OCI-LY1 (cell line): ENCODE results near the gene AATK.
"Not testable (repeated sequence)": the region's sequence is repeated elsewhere in the genome, so short reads cannot be mapped to it uniquely, and the experiment has no call there.

ENCODE experiments used
- H2AFZ ChIP-seq: fragments of 200-600 bp; sonication (generic), shearing (Covaris generic); 2 replicates; pipeline ENCODE4 v1.6.0; 2014; ENCODE audit warnings: antibody characterized with exemption, mild to moderate bottlenecking, low read length
- H3F3A ChIP-seq: fragments of 200-600 bp; sonication (generic), shearing (Covaris generic); 2 replicates; pipeline ENCODE4 v1.6.0; 2014; ENCODE audit warnings: mild to moderate bottlenecking, antibody characterized with exemption, low read length, moderate library complexity; ENCODE audit not compliant: insufficient read depth
- H3K27ac ChIP-seq: fragments of 200-600 bp; sonication (generic); 2 replicates; pipeline ENCODE4 v1.5.1; 2014; ENCODE audit warnings: low read length, mixed run types, mild to moderate bottlenecking, low read depth; ENCODE audit not compliant: poor library complexity, severe bottlenecking
- H3K27me3 ChIP-seq: fragments of 200-600 bp; sonication (generic); 2 replicates; pipeline ENCODE4 v1.6.0; 2014; ENCODE audit warnings: antibody characterized with exemption, mild to moderate bottlenecking, low read length, moderate library complexity; ENCODE audit not compliant: insufficient read depth
- H3K36me3 ChIP-seq: fragments of 200-600 bp; sonication (generic); 2 replicates; pipeline ENCODE4 v1.6.1; 2014; ENCODE audit warnings: mild to moderate bottlenecking, antibody characterized with exemption, low read length, moderate library complexity, mixed read lengths; ENCODE audit not compliant: insufficient read depth
- H3K4me1 ChIP-seq: fragments of 200-600 bp; sonication (generic); 2 replicates; pipeline ENCODE4 v1.5.1; 2014; ENCODE audit warnings: mild to moderate bottlenecking, low read length, moderate library complexity; ENCODE audit not compliant: insufficient read depth, severe bottlenecking
- H3K4me2 ChIP-seq: fragments of 200-600 bp; sonication (generic), shearing (Covaris generic); 2 replicates; pipeline ENCODE4 v1.6.1; 2014; ENCODE audit warnings: low read length
- H3K4me3 ChIP-seq: fragments of 200-600 bp; sonication (generic); 2 replicates; pipeline ENCODE4 v1.5.1; 2014; ENCODE audit warnings: low read length, low read depth, mild to moderate bottlenecking, mixed read lengths; ENCODE audit not compliant: poor library complexity, severe bottlenecking
- H3K79me2 ChIP-seq: fragments of 200-600 bp; shearing (Covaris generic); 2 replicates; pipeline ENCODE4 v1.6.1; 2016; ENCODE audit warnings: mixed run types, low read length, mixed read lengths; ENCODE audit not compliant: insufficient read depth
- H3K9ac ChIP-seq: fragments of 200-600 bp; sonication (generic), shearing (Covaris generic); 2 replicates; pipeline ENCODE4 v1.6.1; 2014; ENCODE audit warnings: mild to moderate bottlenecking, low read length, mixed read lengths
- H3K9me2 ChIP-seq: fragments of 200-600 bp; sonication (generic), shearing (Covaris generic); 2 replicates; pipeline ENCODE4 v1.6.1; 2014; ENCODE audit warnings: low read depth, mild to moderate bottlenecking, low read length, mixed read lengths
- H3K9me3 ChIP-seq: fragments of 200-600 bp; shearing (Covaris generic); 2 replicates; pipeline ENCODE4 v1.6.1; 2014; ENCODE audit warnings: low read length, mixed read lengths
- H4K20me1 ChIP-seq: fragments of 200-600 bp; sonication (generic), shearing (Covaris generic); 2 replicates; pipeline ENCODE4 v1.6.0; 2016; ENCODE audit warnings: mild to moderate bottlenecking, low read length; ENCODE audit not compliant: insufficient read depth
- EZH2 ChIP-seq: fragments of 200-600 bp; sonication (generic), shearing (Covaris generic); IDR thresholded peaks from 2 replicates; pipeline ENCODE4 v1.8.0; 2017; ENCODE audit warnings: borderline replicate concordance, mixed run types, mild to moderate bottlenecking, antibody characterized with exemption, low read length, moderate library complexity, mixed read lengths
- TF ChIP-seq, protein P1 (sequence below): fragments of 200-600 bp; sonication (generic), shearing (Covaris generic); IDR thresholded peaks from 2 replicates; pipeline ENCODE4 v1.5.1; 2017; ENCODE audit warnings: mild to moderate bottlenecking, antibody characterized with exemption, low read length, moderate library complexity, mixed read lengths

AATK gene

DNA sequence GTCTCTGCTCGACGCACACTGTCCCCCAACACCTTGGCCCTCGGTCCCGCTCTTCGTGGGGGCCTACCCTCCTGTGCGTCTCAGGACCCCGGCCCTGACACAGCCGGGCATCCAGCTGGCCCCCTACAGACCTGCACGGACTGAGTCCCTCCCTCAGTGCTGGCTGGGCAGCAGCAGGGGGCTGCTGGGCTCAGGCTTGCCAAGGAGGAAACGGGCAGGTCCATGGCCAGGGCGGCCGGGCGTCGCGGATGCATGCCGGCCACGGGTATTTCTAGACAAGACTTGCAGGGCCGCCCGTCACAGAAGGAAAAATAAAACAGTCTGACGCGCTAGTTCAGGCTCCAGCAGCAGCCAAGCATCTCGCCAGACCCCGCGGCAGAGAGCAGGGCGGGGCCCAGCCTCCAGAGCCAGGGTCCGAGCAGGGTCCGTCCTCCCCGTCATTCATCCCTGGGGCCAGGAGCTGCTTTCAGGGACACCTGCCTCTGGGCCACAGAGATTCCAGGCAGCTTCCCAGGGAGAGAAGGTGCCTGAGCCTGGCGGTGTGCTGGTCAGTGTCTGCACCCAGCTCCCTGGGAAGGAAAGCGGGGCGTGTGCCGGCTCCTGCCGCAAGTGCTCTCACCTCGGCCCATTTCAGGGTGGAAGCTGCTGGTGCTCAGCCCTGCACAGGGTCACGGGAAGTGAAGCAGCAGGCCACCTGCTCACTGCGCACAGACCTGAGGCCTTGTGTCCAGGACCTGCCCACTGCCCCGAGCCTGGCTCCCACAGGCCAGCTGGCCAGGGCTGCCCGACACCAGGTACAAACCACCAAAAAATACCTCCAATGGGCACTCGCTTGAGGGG lies 8.0 kb downstream of the AATK start:
- no peak overlapping the region for H3K9ac ChIP-seq
- H3K36me3 ChIP-seq, result no peaks in the 10 kb centered on the region
- peaks cover 4% of the 10 kb centered on the region; the same call in 1 of the 2 replicates for H3K27me3 ChIP-seq
- no peak overlapping the region for H3K27ac ChIP-seq
- no peak overlapping the region for H3K4me3 ChIP-seq
- no peaks in the 10 kb centered on the region for H3K9me3 ChIP-seq
- H2AFZ ChIP-seq, result no peak overlapping the region
- no peaks in the 10 kb centered on the region for H4K20me1 ChIP-seq
- no peaks in the 10 kb centered on the region for H3F3A ChIP-seq
- no peak overlapping the region for H3K4me2 ChIP-seq
- H3K79me2 ChIP-seq, result no peaks in the 10 kb centered on the region
- TF ChIP-seq EZH2, result no peak
- TF ChIP-seq, protein P1, sequence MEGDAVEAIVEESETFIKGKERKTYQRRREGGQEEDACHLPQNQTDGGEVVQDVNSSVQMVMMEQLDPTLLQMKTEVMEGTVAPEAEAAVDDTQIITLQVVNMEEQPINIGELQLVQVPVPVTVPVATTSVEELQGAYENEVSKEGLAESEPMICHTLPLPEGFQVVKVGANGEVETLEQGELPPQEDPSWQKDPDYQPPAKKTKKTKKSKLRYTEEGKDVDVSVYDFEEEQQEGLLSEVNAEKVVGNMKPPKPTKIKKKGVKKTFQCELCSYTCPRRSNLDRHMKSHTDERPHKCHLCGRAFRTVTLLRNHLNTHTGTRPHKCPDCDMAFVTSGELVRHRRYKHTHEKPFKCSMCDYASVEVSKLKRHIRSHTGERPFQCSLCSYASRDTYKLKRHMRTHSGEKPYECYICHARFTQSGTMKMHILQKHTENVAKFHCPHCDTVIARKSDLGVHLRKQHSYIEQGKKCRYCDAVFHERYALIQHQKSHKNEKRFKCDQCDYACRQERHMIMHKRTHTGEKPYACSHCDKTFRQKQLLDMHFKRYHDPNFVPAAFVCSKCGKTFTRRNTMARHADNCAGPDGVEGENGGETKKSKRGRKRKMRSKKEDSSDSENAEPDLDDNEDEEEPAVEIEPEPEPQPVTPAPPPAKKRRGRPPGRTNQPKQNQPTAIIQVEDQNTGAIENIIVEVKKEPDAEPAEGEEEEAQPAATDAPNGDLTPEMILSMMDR, result no peak
- H3K9me2 ChIP-seq, result no peaks in the 10 kb centered on the region
- peaks cover 6% of the 10 kb centered on the region for H3K4me1 ChIP-seq

DNA sequence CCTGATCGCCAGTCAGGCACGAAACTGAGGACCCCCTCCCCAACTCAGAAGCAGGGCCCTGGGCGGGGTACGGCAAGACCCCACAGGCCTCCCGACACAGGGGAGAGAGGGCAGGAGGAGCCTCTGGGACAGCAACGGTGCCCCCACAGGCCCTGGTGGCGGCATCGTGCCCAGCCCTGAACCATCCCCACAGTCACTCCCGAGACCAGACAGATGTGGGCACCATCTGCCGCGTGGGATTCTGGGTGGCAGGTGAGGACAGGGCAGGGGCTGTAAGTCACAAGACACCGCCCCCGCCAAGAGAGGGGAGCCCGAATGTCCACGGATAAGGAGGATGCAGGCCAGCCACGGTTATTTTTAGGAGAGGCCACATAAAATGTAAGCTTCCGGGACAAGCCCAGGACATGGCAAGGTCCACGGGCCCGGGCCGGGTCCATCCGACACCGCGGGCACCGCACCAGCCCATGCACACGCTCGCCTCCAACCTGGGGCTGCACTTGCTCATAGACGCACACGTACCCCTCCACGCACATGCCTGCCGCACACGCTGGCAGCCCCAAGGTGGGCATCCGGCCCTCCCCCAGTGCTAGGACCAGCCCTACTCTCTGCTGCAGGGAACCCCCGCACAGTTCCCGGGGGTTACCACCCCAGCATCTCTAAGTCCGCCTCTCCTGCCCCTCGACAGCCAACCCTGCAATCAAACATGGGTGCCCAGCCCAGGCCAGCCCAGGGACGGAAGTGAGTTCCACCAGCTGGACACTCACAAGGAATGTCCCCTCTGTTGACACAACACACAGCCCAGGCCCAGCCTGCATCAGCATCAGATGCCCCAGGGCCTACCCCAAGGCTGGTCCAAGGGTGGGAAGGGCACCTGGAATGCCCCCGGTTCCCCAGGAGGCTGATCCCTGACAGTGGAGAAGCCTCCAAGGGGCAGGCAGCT lies 8.9 kb downstream of the AATK start:
- Histone ChIP-seq H3K4me2 (no peak overlapping the region), H3F3A (no peaks in the 10 kb centered on the region), H3K9ac (no peak overlapping the region)

DNA sequence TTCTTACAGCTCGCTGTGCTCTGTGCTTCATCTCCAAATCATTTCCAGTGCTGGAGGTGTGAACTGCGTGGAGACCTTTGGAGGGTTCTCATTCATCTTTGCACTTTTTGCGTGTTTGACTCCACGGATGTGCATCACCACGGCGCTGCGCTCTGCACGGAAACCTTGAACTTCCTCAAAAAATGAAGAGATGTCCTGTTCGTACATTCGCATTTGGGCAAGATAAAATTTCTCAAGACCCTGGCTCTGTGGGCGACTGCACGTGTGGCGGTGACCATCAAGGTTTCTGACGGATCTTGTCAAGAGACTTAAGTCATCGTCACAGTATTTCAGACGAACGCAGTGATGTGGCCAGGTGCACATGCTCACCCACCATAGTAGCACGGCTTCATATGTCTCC lies 11.1 kb downstream of the AATK start:
- Histone ChIP-seq H2AFZ (no peak overlapping the region), H3K9me3 (no peaks in the 10 kb centered on the region), H3K79me2 (no peaks in the 10 kb centered on the region), H3K27ac (no peak overlapping the region), H3K27me3 (peaks cover 4% of the 10 kb centered on the region; the same call in 1 of the 2 replicates), H3K4me2 (no peak overlapping the region), H3K36me3 (no peaks in the 10 kb centered on the region), H3K9me2 (no peaks in the 10 kb centered on the region), H3K9ac (no peak overlapping the region), H3F3A (no peaks in the 10 kb centered on the region), H3K4me1 (peaks cover 8% of the 10 kb centered on the region), H3K4me3 (no peak overlapping the region), H4K20me1 (no peaks in the 10 kb centered on the region)
- TF ChIP-seq, protein P1, result no peak
- TF ChIP-seq EZH2, result no peak

More for the DNA sequence above, 8.9 kb downstream of the AATK start:
- H3K27ac ChIP-seq, result no peak overlapping the region
- TF ChIP-seq EZH2, result no peak
- TF ChIP-seq, protein P1, result no peak
- no peak overlapping the region for H3K4me3 ChIP-seq
- no peaks in the 10 kb centered on the region for H3K79me2 ChIP-seq
- no peaks in the 10 kb centered on the region for H3K36me3 ChIP-seq
- H2AFZ ChIP-seq, result no peak overlapping the region
- no peaks in the 10 kb centered on the region for H3K9me2 ChIP-seq
- no peaks in the 10 kb centered on the region for H3K9me3 ChIP-seq
- peaks cover 4% of the 10 kb centered on the region; the same call in 1 of the 2 replicates for H3K27me3 ChIP-seq
- peaks cover 8% of the 10 kb centered on the region for H3K4me1 ChIP-seq
- no peaks in the 10 kb centered on the region for H4K20me1 ChIP-seq

DNA sequence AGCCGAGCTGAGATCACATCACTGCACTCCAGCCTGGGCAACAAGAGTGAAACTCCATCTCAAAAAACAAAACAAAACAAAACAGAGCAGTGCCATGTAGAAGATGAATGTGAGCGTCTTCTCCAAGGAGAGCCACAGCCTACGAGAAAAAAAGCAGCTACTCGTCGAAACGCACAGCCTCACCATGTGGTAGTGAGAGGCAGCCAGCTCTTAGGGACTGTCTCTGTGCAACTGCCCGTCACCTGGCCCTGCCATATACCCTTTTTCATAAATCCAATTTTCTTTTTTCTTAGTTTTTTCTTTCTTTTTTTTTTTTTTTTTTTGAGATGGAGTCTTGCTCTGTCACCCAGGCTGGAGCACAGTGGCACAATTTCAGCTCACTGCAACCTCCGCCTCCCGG lies 12.0 kb downstream of the AATK start:
- not testable (repeated sequence) for H3K79me2 ChIP-seq, H3K4me1 ChIP-seq, H2AFZ ChIP-seq, H3K4me2 ChIP-seq, H3K9me2 ChIP-seq, H4K20me1 ChIP-seq, H3K27me3 ChIP-seq, H3K4me3 ChIP-seq, H3F3A ChIP-seq, H3K9me3 ChIP-seq, H3K36me3 ChIP-seq, H3K27ac ChIP-seq, H3K9ac ChIP-seq
